Activated naive CD8-positive, alpha-beta T cell treated with anti-CD3 and anti-CD28 coated beads, Interleukin-2, amount 50 U/mL, for 24 hours (primary cell): ENCODE measurements around the gene FBXL4.

Experiments used
- ATAC-seq: fragments of 150-1000 bp; cut with Tn5 transposase; one replicate; pipeline ENCODE4 v1.10.0; 2021
- DNase-seq: peaks from one replicate; pipeline ENCODE4 v3.0.0; 2021
- H3K27ac Mint-ChIP-seq: one replicate; pipeline ENCODE4 v1.8.0; 2021; ENCODE audit warnings: mild to moderate bottlenecking, mixed read lengths
- H3K27me3 Mint-ChIP-seq: one replicate; pipeline ENCODE4 v1.8.0; 2021; ENCODE audit warnings: mixed read lengths
- H3K36me3 Mint-ChIP-seq: one replicate; pipeline ENCODE4 v1.8.0; 2021; ENCODE audit warnings: low read depth, mixed read lengths
- H3K4me1 Mint-ChIP-seq: one replicate; pipeline ENCODE4 v1.8.0; 2021; ENCODE audit warnings: mixed read lengths
- H3K4me3 Mint-ChIP-seq: one replicate; pipeline ENCODE4 v1.8.0; 2021; ENCODE audit warnings: mild to moderate bottlenecking, moderate library complexity, mixed read lengths
- H3K9me3 Mint-ChIP-seq: one replicate; pipeline ENCODE4 v1.8.0; 2021; ENCODE audit warnings: mixed read lengths

FBXL4 gene

GRCh38 chr6:98833307-98834059 is 114.3 kb downstream of the FBXL4 start:
- peaks cover 80% of the 10 kb centered on the region for H3K27me3 Mint-ChIP-seq
- no peaks in the 10 kb centered on the region for H3K9me3 Mint-ChIP-seq
- peaks cover 47% of the 10 kb centered on the region for H3K4me1 Mint-ChIP-seq
- no peak overlapping the region for H3K27ac Mint-ChIP-seq
- peak overlapping the region; percentile 76 for H3K4me3 Mint-ChIP-seq
- no peaks in the 10 kb centered on the region for H3K36me3 Mint-ChIP-seq
- DNase-seq (no peak), ATAC-seq (peak; percentile 17)

GRCh38 chr6:98833057-98833306 is 114.8 kb downstream of the FBXL4 start:
- ATAC-seq (peak; percentile 42), DNase-seq (no peak)
- H3K27ac Mint-ChIP-seq = peak overlapping the region; percentile 25
- H3K9me3 Mint-ChIP-seq = no peaks in the 10 kb centered on the region
- peaks cover 51% of the 10 kb centered on the region for H3K4me1 Mint-ChIP-seq
- H3K4me3 Mint-ChIP-seq = peak overlapping the region; percentile 76
- no peaks in the 10 kb centered on the region for H3K36me3 Mint-ChIP-seq
- H3K27me3 Mint-ChIP-seq = peaks cover 81% of the 10 kb centered on the region

GRCh38 chr6:98832284-98833056 is 115.3 kb downstream of the FBXL4 start:
- DNase-seq (no peak), ATAC-seq (peak; percentile 3)
- peaks cover 77% of the 10 kb centered on the region for H3K27me3 Mint-ChIP-seq
- peaks cover 51% of the 10 kb centered on the region for H3K4me1 Mint-ChIP-seq
- H3K27ac Mint-ChIP-seq = peak overlapping the region; percentile 25
- H3K4me3 Mint-ChIP-seq = peak overlapping the region; percentile 76
- no peaks in the 10 kb centered on the region for H3K9me3 Mint-ChIP-seq
- H3K36me3 Mint-ChIP-seq = no peaks in the 10 kb centered on the region

- H3K4me3 Mint-ChIP-seq = peak overlapping the region; percentile 43
These were observed 115.8 kb downstream of the FBXL4 start for GRCh38 chr6:98831959-98832283.

GRCh38 chr6:98831057-98831958 is 116.4 kb downstream of the FBXL4 start:
- no peaks in the 10 kb centered on the region for H3K9me3 Mint-ChIP-seq
- H3K4me1 Mint-ChIP-seq = peaks cover 52% of the 10 kb centered on the region
- no peak overlapping the region for H3K27ac Mint-ChIP-seq
- peaks cover 79% of the 10 kb centered on the region for H3K27me3 Mint-ChIP-seq
- no peak for DNase-seq
- ATAC-seq = no peak
- H3K4me3 Mint-ChIP-seq = peak overlapping the region; percentile 49
- H3K36me3 Mint-ChIP-seq = no peaks in the 10 kb centered on the region

More at GRCh38 chr6:98831959-98832283, 115.8 kb downstream of the FBXL4 start:
- ATAC-seq (no peak), DNase-seq (no peak)
- Mint-ChIP-seq H3K27me3 (peaks cover 78% of the 10 kb centered on the region), H3K9me3 (no peaks in the 10 kb centered on the region), H3K27ac (no peak overlapping the region), H3K36me3 (no peaks in the 10 kb centered on the region), H3K4me1 (peaks cover 54% of the 10 kb centered on the region)

- Mint-ChIP-seq H3K4me1 (peaks cover 51% of the 10 kb centered on the region), H3K27me3 (peaks cover 83% of the 10 kb centered on the region), H3K27ac (no peak overlapping the region), H3K4me3 (no peak overlapping the region), H3K36me3 (no peaks in the 10 kb centered on the region), H3K9me3 (no peaks in the 10 kb centered on the region)
- DNase-seq (no peak), ATAC-seq (no peak)
These were observed 117.6 kb downstream of the FBXL4 start for GRCh38 chr6:98830146-98830545.

GRCh38 chr6:98828941-98829411 is 118.8 kb downstream of the FBXL4 start:
- Mint-ChIP-seq H3K4me1 (peaks cover 53% of the 10 kb centered on the region), H3K36me3 (no peaks in the 10 kb centered on the region), H3K27ac (no peak overlapping the region), H3K27me3 (peaks cover 87% of the 10 kb centered on the region), H3K4me3 (no peak overlapping the region), H3K9me3 (no peaks in the 10 kb centered on the region)
- ATAC-seq = no peak
- DNase-seq = no peak

GRCh38 chr6:98828211-98828788 is 119.4 kb downstream of the FBXL4 start:
- no peak for DNase-seq
- Mint-ChIP-seq H3K4me3 (no peak overlapping the region), H3K36me3 (no peaks in the 10 kb centered on the region), H3K9me3 (no peaks in the 10 kb centered on the region), H3K4me1 (peaks cover 51% of the 10 kb centered on the region), H3K27me3 (peaks cover 87% of the 10 kb centered on the region), H3K27ac (no peak overlapping the region)
- ATAC-seq = no peak

GRCh38 chr6:98827295-98828159 is 120.2 kb downstream of the FBXL4 start:
- peaks cover 44% of the 10 kb centered on the region for H3K4me1 Mint-ChIP-seq
- H3K9me3 Mint-ChIP-seq = no peaks in the 10 kb centered on the region
- peaks cover 87% of the 10 kb centered on the region for H3K27me3 Mint-ChIP-seq
- H3K4me3 Mint-ChIP-seq = no peak overlapping the region
- no peak overlapping the region for H3K27ac Mint-ChIP-seq
- H3K36me3 Mint-ChIP-seq = no peaks in the 10 kb centered on the region
- no peak for DNase-seq
- ATAC-seq = no peak

GRCh38 chr6:98825600-98826230 is 122.0 kb downstream of the FBXL4 start:
- Mint-ChIP-seq H3K36me3 (no peaks in the 10 kb centered on the region), H3K9me3 (no peaks in the 10 kb centered on the region), H3K27ac (no peak overlapping the region), H3K4me3 (no peak overlapping the region), H3K27me3 (peaks cover 91% of the 10 kb centered on the region), H3K4me1 (peaks cover 32% of the 10 kb centered on the region)
- DNase-seq = no peak
- no peak for ATAC-seq

- H3K27me3 Mint-ChIP-seq = peaks cover 88% of the 10 kb centered on the region
- no peaks in the 10 kb centered on the region for H3K36me3 Mint-ChIP-seq
- H3K4me3 Mint-ChIP-seq = peak overlapping the region; percentile 51
- H3K9me3 Mint-ChIP-seq = no peaks in the 10 kb centered on the region
- no peak for DNase-seq
- ATAC-seq = no peak
- peaks cover 31% of the 10 kb centered on the region for H3K4me1 Mint-ChIP-seq
- no peak overlapping the region for H3K27ac Mint-ChIP-seq
These were observed 122.7 kb downstream of the FBXL4 start for GRCh38 chr6:98824902-98825599.

- no peak for DNase-seq
- Mint-ChIP-seq H3K36me3 (no peaks in the 10 kb centered on the region), H3K4me1 (peaks cover 29% of the 10 kb centered on the region), H3K27ac (no peak overlapping the region), H3K27me3 (peaks cover 89% of the 10 kb centered on the region), H3K4me3 (peak overlapping the region; percentile 11), H3K9me3 (no peaks in the 10 kb centered on the region)
- ATAC-seq = no peak
These were observed 123.4 kb downstream of the FBXL4 start for GRCh38 chr6:98824162-98824901.
